Stimulated activated CD8-positive, alpha-beta memory T cell treated with anti-CD3 and anti-CD28 coated beads, Interleukin-7, amount 100 ng/mL, for 24 hours (primary cell): ENCODE results near the gene MAD1L1.
"Not testable (repeated sequence)": the region's sequence is repeated elsewhere in the genome, so short reads cannot be mapped to it uniquely, and the experiment has no call there.

Experiments used
- DNase-seq: peaks from one replicate; pipeline ENCODE4 v3.0.0-alpha.2; 2020; ENCODE audit warnings: low read depth

Gene MAD1L1

DNA sequence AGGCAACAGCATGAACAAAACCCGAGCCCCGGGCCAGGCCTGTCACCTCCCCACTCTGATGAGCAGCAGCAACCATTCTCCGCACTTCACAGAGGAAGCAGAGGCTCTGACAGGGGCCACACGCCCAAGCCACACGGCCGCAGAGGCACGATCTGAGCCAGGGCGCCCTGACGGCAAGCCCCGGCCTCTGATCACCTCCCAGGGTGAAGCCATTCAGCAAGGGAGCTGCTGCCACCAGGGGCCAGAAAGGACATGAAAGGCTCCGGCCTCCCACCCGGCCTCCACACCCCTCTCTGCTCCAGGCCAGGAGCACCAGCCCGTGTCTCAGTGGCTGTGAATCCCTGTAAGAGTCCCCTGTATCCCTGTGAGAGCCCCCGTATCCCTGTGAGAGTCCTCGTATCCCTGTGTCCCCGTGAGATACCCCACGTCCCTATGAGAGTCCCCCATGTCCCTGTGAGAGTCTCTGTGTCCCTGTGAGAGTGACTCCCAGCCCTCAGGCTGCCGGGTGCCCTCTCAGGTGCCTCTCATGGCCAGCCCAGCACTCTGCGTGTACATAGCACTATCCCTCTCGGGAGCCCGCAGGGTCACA, 187.8 kb downstream of the MAD1L1 start:
- no peak for DNase-seq

DNA sequence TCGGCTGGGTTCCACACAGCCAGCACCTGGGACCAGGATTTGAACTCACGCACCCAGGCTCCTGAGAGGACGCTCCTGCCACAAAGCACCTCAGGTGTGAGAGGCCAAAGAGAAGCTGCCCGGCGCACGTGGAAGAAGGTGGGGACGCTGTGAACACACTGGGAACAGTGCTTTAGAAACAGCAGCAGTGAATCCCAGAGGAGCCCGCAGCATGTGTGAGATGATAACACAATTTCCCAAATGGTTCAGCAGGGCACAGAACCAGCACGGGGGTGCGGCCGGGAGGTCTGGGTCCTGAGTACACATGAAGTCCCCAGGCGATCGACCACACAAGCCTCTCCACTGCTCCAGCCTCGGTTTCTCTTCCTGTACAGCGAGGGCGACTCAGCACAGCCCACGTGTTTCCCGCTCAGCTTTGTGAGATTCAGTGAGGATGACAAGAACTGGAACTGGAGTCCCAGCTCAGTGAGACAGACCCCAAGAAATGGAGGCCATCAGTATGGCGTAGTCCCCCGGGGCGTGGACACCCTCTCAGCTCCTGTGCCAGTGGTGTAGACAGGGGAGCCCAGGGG, 188.3 kb downstream of the MAD1L1 start:
- no peak for DNase-seq

GRCh38 chr7:2043316-2044039, 189.3 kb downstream of the MAD1L1 start:
- no peak for DNase-seq

- no peak for DNase-seq
Observed at GRCh38 chr7:2042650-2043049, 190.1 kb downstream of the MAD1L1 start.

GRCh38 chr7:2041496-2042367, 191.0 kb downstream of the MAD1L1 start:
- no peak for DNase-seq

DNA sequence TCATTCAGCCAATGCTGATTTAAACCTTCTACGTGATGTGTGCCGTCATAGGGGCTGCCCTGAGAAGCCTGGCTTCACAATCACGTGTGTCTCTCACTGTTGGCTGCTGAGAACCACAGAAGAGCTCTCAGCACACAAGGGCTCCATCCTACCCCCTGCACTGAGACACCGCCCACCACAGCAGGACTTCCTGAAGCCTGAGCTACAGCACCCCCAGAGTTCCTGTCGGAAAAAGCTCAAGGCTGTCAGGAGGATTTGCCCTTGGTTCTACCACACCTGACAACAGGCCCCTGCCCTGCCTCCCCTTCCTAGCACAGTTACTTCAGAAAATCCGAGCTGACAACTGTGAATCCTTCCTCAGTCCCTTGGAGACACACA, 191.9 kb downstream of the MAD1L1 start:
- no peak for DNase-seq

DNA sequence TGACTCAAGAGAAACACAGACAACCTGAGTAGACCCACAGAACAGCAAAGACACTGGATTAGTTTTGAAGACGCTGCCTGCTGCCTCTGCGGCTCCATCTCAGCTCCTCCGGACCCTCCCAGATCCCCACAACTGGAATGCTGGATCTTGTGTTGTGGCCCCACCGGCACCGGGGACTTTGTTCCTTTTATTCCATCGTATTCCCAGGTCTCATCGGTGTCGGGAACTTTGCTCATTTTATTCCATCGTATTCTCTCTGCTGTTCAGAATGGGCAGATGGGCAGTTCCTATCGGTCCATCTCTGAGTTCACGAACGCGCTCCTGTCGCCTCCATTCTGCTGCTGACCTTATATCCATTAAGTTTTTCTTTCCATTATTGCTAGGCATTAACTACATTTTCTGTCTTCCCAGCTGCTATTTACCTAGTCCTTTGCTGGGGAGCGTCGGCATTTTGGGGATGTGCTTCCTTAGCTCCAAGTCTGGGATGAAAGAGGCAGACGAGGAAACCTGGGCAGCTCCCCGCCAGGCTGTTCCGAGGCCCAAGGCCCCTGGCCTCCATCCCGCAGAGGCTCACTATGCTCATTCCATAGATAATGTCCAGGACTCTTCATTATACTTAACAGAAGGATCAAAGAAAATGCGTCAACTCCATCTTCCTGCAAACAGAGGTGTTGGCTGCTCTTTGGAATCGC, 192.4 kb downstream of the MAD1L1 start:
- no peak for DNase-seq

DNA sequence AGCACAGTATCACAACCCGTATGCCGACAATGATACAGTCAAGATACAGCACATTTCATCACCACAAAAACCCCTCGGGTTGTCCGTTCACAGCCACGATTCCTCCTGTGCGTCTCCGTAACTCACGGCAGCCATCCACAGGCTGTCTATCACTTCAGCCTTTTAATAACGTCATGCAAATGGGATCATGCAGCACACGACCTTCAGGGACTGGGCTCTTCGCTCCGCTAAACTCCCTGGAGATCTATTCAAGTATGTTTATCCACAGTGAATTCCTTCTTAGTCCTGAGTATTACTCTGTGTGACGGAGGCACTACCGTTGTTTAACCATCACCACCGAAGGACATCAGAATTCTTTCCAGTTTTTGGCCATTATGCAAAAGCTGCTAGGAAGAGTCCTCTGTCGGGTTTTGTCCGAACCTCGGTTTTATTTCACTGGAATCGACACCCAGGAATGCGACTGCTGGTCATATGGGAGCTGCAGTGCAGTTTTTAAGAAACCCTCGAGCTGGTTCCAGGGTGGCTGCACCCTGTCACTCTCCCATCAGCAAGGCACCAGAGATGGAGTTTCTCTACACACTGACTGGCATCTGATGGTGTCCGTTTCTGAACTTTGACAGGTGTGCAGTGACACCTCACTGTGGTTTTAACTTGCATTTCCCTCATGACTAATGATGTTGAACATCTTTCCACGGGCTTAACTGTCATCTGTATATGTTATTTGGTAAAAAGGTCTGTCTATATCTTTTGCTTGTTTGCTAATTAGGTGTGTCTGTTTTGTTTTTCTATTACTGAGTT, 193.6 kb downstream of the MAD1L1 start:
- no peak for DNase-seq

GRCh38 chr7:2037808-2038522, 194.8 kb downstream of the MAD1L1 start:
- DNase-seq, result no peak

- no peak for DNase-seq
Observed at GRCh38 chr7:2037301-2037807, 195.4 kb downstream of the MAD1L1 start.

DNA sequence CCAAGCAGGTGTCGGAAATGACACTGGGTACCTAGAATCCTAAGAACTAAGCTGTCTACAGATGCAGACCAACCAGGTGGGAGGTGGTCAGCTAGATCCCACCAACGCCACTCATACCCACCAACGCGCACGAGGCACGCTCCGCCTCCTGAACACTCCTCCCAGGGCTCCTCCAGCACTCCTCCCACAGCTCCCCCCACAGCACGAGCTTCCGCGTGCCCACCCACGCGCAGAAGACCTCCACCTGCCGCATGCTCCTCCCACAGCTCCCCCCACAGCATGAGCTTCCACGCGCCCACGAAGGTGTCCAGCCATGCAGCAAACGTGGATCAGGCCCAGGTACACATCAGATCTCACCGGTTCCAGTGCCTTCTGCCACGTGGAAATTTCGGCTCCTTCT, 196.0 kb downstream of the MAD1L1 start:
- no peak for DNase-seq

DNA sequence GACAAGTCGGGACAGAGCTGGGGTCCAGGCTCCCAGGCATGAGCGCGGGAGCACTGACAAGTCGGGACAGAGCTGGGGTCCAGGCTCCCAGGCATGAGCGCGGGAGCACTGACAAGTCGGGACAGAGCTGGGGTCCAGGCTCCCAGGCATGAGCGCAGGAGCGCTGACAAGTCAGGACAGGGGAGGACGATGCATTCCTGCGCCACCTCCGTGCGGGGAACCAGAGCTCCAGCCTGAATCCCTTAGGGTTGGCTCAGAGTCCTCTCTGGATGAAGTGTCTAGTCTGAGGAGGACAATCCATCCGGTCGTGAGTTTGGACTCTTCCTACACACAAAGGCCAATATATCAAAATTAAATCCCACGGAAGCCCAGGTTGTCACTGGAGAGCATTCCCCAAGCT, 196.5 kb downstream of the MAD1L1 start:
- not testable (repeated sequence) for DNase-seq

- DNase-seq, result no peak
Observed at GRCh38 chr7:2034291-2035201, 198.2 kb downstream of the MAD1L1 start.

- DNase-seq, result no peak
Observed at GRCh38 chr7:2033586-2034135, 199.1 kb downstream of the MAD1L1 start.

- DNase-seq, result no peak
Observed at GRCh38 chr7:2032876-2033407, 199.8 kb downstream of the MAD1L1 start.

DNA sequence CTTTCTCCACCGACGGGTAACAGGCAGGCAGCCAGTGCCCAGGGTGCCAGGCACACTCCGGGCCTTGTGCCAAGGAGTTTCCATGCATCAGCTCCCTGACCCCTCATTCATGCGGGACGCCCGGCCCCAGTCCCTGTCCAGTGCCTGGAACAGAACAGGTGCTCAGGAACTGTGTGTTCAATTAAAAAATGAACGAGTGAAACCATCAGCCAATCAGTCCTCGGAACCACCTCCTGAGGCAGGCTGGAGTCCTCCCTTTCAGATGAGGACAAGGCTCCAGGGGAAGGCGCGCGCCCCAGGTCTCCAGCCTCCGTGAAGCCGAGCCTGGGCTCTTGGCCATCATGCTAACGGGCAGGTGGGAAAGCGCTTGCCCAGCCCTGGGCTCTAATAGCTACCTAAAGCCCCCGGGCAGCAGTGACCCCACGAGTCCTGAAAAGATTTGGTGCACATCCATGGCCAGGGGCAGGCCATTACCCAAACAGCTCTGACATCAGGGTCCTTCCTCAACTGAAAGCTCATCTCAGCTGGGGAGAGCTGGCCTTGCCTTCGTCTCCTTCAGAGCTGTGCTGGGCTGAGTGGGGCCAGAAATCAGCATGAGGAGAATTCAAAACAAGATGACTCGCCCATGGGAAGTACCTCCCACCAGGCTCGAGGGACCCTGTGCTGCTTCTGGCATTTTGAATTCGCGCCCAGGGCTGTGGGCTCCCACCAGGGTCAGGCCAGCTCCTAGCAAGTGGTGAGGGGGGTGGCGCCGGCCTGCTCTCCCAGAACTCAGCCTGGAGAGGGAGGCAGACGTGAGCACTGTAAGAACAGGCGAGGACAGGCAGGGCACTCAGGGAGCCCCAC, 200.5 kb downstream of the MAD1L1 start:
- no peak for DNase-seq

GRCh38 chr7:2031451-2031845, 201.3 kb downstream of the MAD1L1 start:
- DNase-seq, result no peak
